ENCODE data around the gene SCYGR4.
"Not testable (repeated sequence)": the region's sequence is repeated elsewhere in the genome, so short reads cannot be mapped to it uniquely, and the experiment has no call there.

The SCYGR4 gene

GRCh38 chr2:227614740-227615139 lies 2.6 kb upstream of the SCYGR4 start, which contains the start of gene SCYGR3:
TSS of gene SCYGR3 (minus strand) at chr2:227614840. CDS start at chr2:227614840, 0 bp downstream.
- no peak for DNase-seq

- DNase-seq: no peak
These were observed 2.1 kb upstream of the SCYGR4 start for GRCh38 chr2:227615181-227615580.

GRCh38 chr2:227615906-227616305 lies 1.4 kb upstream of the SCYGR4 start:
- DNase-seq: no peak

GRCh38 chr2:227616631-227617030 lies 667 bp upstream of the SCYGR4 start:
- DNase-seq: no peak

- DNase-seq: no peak
These were observed 5.9 kb downstream of the SCYGR4 start for GRCh38 chr2:227623226-227623625.

GRCh38 chr2:227625420-227625819 lies 8.1 kb downstream of the SCYGR4 start:
- DNase-seq: no peak

GRCh38 chr2:227626580-227627151 lies 9.4 kb downstream of the SCYGR4 start:
- no peak for DNase-seq

GRCh38 chr2:227627769-227628168 lies 10.5 kb downstream of the SCYGR4 start:
- no peak for DNase-seq

GRCh38 chr2:227629435-227629834 lies 12.1 kb downstream of the SCYGR4 start:
- DNase-seq: no peak

GRCh38 chr2:227630322-227630721 lies 13.0 kb downstream of the SCYGR4 start:
- no peak for DNase-seq

- no peak for DNase-seq
These were observed 15.5 kb downstream of the SCYGR4 start for GRCh38 chr2:227632827-227633226.

GRCh38 chr2:227634201-227634600 lies 16.9 kb downstream of the SCYGR4 start:
- DNase-seq: no peak

- DNase-seq: no peak
These were observed 25.4 kb downstream of the SCYGR4 start for GRCh38 chr2:227642656-227643055.

- DNase-seq: no peak
These were observed 26.8 kb downstream of the SCYGR4 start for GRCh38 chr2:227643990-227644551.

- DNase-seq: no peak
These were observed 36.1 kb downstream of the SCYGR4 start for GRCh38 chr2:227653419-227653818.

- DNase-seq: no peak
These were observed 37.1 kb downstream of the SCYGR4 start for GRCh38 chr2:227654426-227654825.

- DNase-seq: no peak
These were observed 38.2 kb downstream of the SCYGR4 start for GRCh38 chr2:227655454-227655853.

GRCh38 chr2:227657199-227657845 lies 40.0 kb downstream of the SCYGR4 start:
- DNase-seq: no peak

GRCh38 chr2:227661025-227661649 lies 43.8 kb downstream of the SCYGR4 start:
- no peak for DNase-seq

- no peak for DNase-seq
These were observed 44.5 kb downstream of the SCYGR4 start for GRCh38 chr2:227661827-227662226.

GRCh38 chr2:227665189-227665940 lies 48.1 kb downstream of the SCYGR4 start:
- DNase-seq: no peak

- not testable (repeated sequence) for DNase-seq
These were observed 49.4 kb downstream of the SCYGR4 start, which contains the start of gene SCYGR5 for GRCh38 chr2:227666631-227667170. TSS of gene SCYGR5 (plus strand) at chr2:227666804. CDS start at chr2:227666804, 0 bp downstream.

All from bone marrow (tissue), 2 donors.